ENCODE measurements around the gene ZNF587. TPM values are rescaled to one million over a fixed set of nuclear protein-coding genes. Genes with fewer than 3 reads are reported as not detected.
"Not testable (repeated sequence)": the region's sequence is repeated elsewhere in the genome, so short reads cannot be mapped to it uniquely, and the experiment has no call there.

The ZNF587 gene
- total RNA-seq, 1 experiment from 2014 or later, result 25.9 TPM

GRCh38 chr19:57851812-57852603, 2.3 kb downstream of the ZNF587 start:
- BruUV-seq (replicated peaks); H3K36me3 ChIP-seq (ENCODE audit: control insufficient read depth in 1 of 2, insufficient read depth in 2 of 2, low read length in 2 of 2); H2AFZ ChIP-seq (ENCODE audit: low read depth, low read length, poor library complexity, severe bottlenecking); H3K4me3 ChIP-seq (replicated peaks in 1 of 2; ENCODE audit: low read depth in 1 of 2, low read length in 2 of 2); H3K27ac ChIP-seq (ENCODE audit: low read depth, low read length); H3K4me2 ChIP-seq (ENCODE audit: low read length); H4K20me1 ChIP-seq (ENCODE audit: insufficient read depth); H3K9me2 ChIP-seq (ENCODE audit: insufficient read depth); POLR2A ChIA-PET; ATAC-seq; intact Hi-C loops (cut with micrococcal nuclease); CTCF ChIA-PET; H3K9ac ChIP-seq (ENCODE audit: low read length); H3K27me3 ChIP-seq (ENCODE audit: insufficient read depth, low read length); RAD21 ChIA-PET (ENCODE audit: low non-redundant PET in 1 of 2, low total read pairs in 2 of 2, uncharacterized antibody in 2 of 2, unreplicated experiment in 2 of 2); DNase-seq (ENCODE audit: low read depth, low spot score); H3K4me1 ChIP-seq (ENCODE audit: control insufficient read depth in 1 of 2, insufficient read depth in 2 of 2, low read length in 2 of 2); H3K9me3 ChIP-seq (ENCODE audit: control insufficient read depth in 1 of 2, insufficient read depth in 1 of 2, low read depth in 1 of 2, low read length in 2 of 2): not testable (repeated sequence)
- H3K79me2 ChIP-seq (ENCODE audit: insufficient read depth, low read length), result peaks cover 63% of the 10 kb centered on the region

DNA sequence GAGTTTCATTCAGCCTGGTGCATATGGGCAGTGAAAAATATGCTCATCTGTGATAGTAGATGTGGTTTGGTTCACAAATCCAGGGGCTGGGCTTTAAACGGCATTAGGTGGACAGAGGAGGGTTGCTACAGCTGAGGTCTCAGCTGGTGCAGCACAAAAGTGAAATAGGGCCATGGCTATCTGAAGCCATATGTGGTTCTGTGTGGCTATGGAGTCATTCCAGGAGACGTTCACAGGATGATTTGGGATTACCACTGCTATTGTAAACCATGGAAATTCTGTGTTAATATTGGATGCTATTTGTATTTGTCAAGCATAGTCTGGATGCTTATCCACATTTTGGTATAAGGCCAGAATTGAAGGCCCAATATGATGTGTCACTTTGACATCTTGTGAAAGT, 4.5 kb downstream of the ZNF587 start:
- H3K27ac ChIP-seq (ENCODE audit: low read depth, low read length); H3K4me1 ChIP-seq (ENCODE audit: control insufficient read depth in 1 of 2, insufficient read depth in 2 of 2, low read length in 2 of 2); BruUV-seq (replicated peaks); H3K4me3 ChIP-seq (replicated peaks in 1 of 2; ENCODE audit: low read depth in 1 of 2, low read length in 2 of 2); H3K9me2 ChIP-seq (ENCODE audit: insufficient read depth); intact Hi-C loops (cut with micrococcal nuclease); ATAC-seq; H3K9ac ChIP-seq (ENCODE audit: low read length); CTCF ChIA-PET; H3K4me2 ChIP-seq (ENCODE audit: low read length); H2AFZ ChIP-seq (ENCODE audit: low read depth, low read length, poor library complexity, severe bottlenecking); RAD21 ChIA-PET (ENCODE audit: low non-redundant PET in 1 of 2, low total read pairs in 2 of 2, uncharacterized antibody in 2 of 2, unreplicated experiment in 2 of 2); POLR2A ChIA-PET; H3K9me3 ChIP-seq (ENCODE audit: control insufficient read depth in 1 of 2, insufficient read depth in 1 of 2, low read depth in 1 of 2, low read length in 2 of 2); DNase-seq (ENCODE audit: low read depth, low spot score); H4K20me1 ChIP-seq (ENCODE audit: insufficient read depth); H3K27me3 ChIP-seq (ENCODE audit: insufficient read depth, low read length): not testable (repeated sequence)
- H3K79me2 ChIP-seq (ENCODE audit: insufficient read depth, low read length), result peaks cover 56% of the 10 kb centered on the region
- peaks cover 4 to 14% of the 10 kb centered on the region in 2 experiments for H3K36me3 ChIP-seq (ENCODE audit: control insufficient read depth in 1 of 2, insufficient read depth in 2 of 2, low read length in 2 of 2)

GRCh38 chr19:57862351-57862750, 12.7 kb downstream of the ZNF587 start:
- DNase-seq (ENCODE audit: low read depth, low spot score); BruUV-seq (replicated peaks); RAD21 ChIA-PET (ENCODE audit: low non-redundant PET in 1 of 2, low total read pairs in 2 of 2, uncharacterized antibody in 2 of 2, unreplicated experiment in 2 of 2); H3K4me2 ChIP-seq (ENCODE audit: low read length); ATAC-seq; H2AFZ ChIP-seq (ENCODE audit: low read depth, low read length, poor library complexity, severe bottlenecking); H3K4me3 ChIP-seq (replicated peaks in 1 of 2; ENCODE audit: low read depth in 1 of 2, low read length in 2 of 2); H3K9me3 ChIP-seq (ENCODE audit: control insufficient read depth in 1 of 2, insufficient read depth in 1 of 2, low read depth in 1 of 2, low read length in 2 of 2); H4K20me1 ChIP-seq (ENCODE audit: insufficient read depth); H3K9me2 ChIP-seq (ENCODE audit: insufficient read depth); intact Hi-C loops (cut with micrococcal nuclease); H3K4me1 ChIP-seq (ENCODE audit: control insufficient read depth in 1 of 2, insufficient read depth in 2 of 2, low read length in 2 of 2); H3K27ac ChIP-seq (ENCODE audit: low read depth, low read length); H3K27me3 ChIP-seq (ENCODE audit: insufficient read depth, low read length); H3K9ac ChIP-seq (ENCODE audit: low read length); CTCF ChIA-PET: not testable (repeated sequence)
- Histone ChIP-seq H3K79me2 (ENCODE audit: insufficient read depth, low read length) (peaks cover 14% of the 10 kb centered on the region), H3K36me3 (ENCODE audit: control insufficient read depth in 1 of 2, insufficient read depth in 2 of 2, low read length in 2 of 2) (peaks cover 47 to 72% of the 10 kb centered on the region in 2 experiments)
- POLR2A ChIA-PET, result interaction anchor here (0.6 kb wide), 1 partner anchor 498 kb away, joined by 7 read pairs; no protein-coding TSS in a partner anchor

Data from HCT116 (cell line).